Endodermal cell (in vitro differentiated cells): ENCODE results near the gene S100A4. TPM values are rescaled to one million over a fixed set of nuclear protein-coding genes. Genes with fewer than 3 reads are reported as not detected.
"Not testable (repeated sequence)": the region's sequence is repeated elsewhere in the genome, so short reads cannot be mapped to it uniquely, and the experiment has no call there.

Experiments
- DNase-seq: peaks from one replicate; pipeline ENCODE4 v3.0.0-alpha.2; 2017
- H3K27ac ChIP-seq: 2 replicates; pipeline ENCODE4 v1.5.1; 2013; ENCODE audit warnings: mild to moderate bottlenecking, low read depth, low read length, moderate library complexity
- H3K27me3 ChIP-seq: 2 replicates; pipeline ENCODE4 v1.6.1; 2013; ENCODE audit warnings: mild to moderate bottlenecking, low read length, moderate library complexity; ENCODE audit not compliant: insufficient read depth, control insufficient read depth, poor library complexity, severe bottlenecking
- H3K36me3 ChIP-seq: 2 replicates; pipeline ENCODE4 v1.7.0; 2013; ENCODE audit warnings: mild to moderate bottlenecking, low read length, moderate library complexity; ENCODE audit not compliant: control insufficient read depth, insufficient read depth
- H3K4me1 ChIP-seq: one replicate; pipeline ENCODE4 v1.7.0; 2013; ENCODE audit warnings: low read length; ENCODE audit not compliant: control insufficient read depth, insufficient read depth
- H3K4me3 ChIP-seq: 2 replicates; pipeline ENCODE4 v1.5.1; 2013; ENCODE audit warnings: mild to moderate bottlenecking, low read length, moderate library complexity
- H3K9ac ChIP-seq: 2 replicates; pipeline ENCODE4 v1.6.1; 2013; ENCODE audit warnings: mild to moderate bottlenecking, low read length, moderate library complexity; ENCODE audit not compliant: poor library complexity, severe bottlenecking; ENCODE audit errors: extremely low read depth
- H3K9me3 ChIP-seq: 2 replicates; pipeline ENCODE4 v1.6.1; 2013; ENCODE audit warnings: mild to moderate bottlenecking, low read length, moderate library complexity; ENCODE audit not compliant: control insufficient read depth
- H3K27ac Mint-ChIP-seq: 2 replicates; pipeline ENCODE4 v1.8.0; 2020; ENCODE audit warnings: mixed read lengths
- H3K27me3 Mint-ChIP-seq: 2 replicates; pipeline ENCODE4 v1.8.0; 2021; ENCODE audit warnings: mild to moderate bottlenecking, mixed read lengths; ENCODE audit not compliant: insufficient read depth
- H3K36me3 Mint-ChIP-seq: 2 replicates; pipeline ENCODE4 v1.8.0; 2020; ENCODE audit warnings: low read depth, mixed read lengths
- H3K4me1 Mint-ChIP-seq: 2 replicates; pipeline ENCODE4 v1.8.0; 2020; ENCODE audit warnings: mixed read lengths
- H3K4me3 Mint-ChIP-seq: 2 replicates; pipeline ENCODE4 v1.8.0; 2020; ENCODE audit warnings: mild to moderate bottlenecking, moderate library complexity, mixed read lengths
- H3K9me3 Mint-ChIP-seq: 2 replicates; pipeline ENCODE4 v1.8.0; 2020; ENCODE audit warnings: mild to moderate bottlenecking, mixed read lengths
- CTCF ChIP-seq: fragments of 200-600 bp; sonication (generic); conservative IDR thresholded peaks from 2 replicates; pipeline ENCODE4 v1.5.0; 2021; ENCODE audit warnings: antibody characterized with exemption, mild to moderate bottlenecking
- WGBS, 2 experiments: methylation state at CpG; one replicate each; pipeline versions ENCODE4 v1.1.5 to v1.1.7; 2013; ENCODE audit warnings: missing lambda C conversion rate in 2 of 2, mixed read lengths in 1 of 2; ENCODE audit not compliant: insufficient coverage in 1 of 2, insufficient read length in 1 of 2; 5-methylcytosine and 5-hydroxymethylcytosine counted together
- total RNA-seq, 2 donors: library from RNA; stranded (reverse); fragmentation: NEBNext Ultra II Directional in 1 of 2; extraction: Animal tissue kit (Norgen Biotek cat#: 25700) in 1 of 2; gene quantifications; 2 replicates in 1 of 2; 3 replicates in 1 of 2; pipeline ENCODE4 v1.2.1, GENCODE V29; 2021

S100A4 gene
- total RNA-seq, 2 donors from 2014 or later: 4.9 to 6.2 TPM

DNA sequence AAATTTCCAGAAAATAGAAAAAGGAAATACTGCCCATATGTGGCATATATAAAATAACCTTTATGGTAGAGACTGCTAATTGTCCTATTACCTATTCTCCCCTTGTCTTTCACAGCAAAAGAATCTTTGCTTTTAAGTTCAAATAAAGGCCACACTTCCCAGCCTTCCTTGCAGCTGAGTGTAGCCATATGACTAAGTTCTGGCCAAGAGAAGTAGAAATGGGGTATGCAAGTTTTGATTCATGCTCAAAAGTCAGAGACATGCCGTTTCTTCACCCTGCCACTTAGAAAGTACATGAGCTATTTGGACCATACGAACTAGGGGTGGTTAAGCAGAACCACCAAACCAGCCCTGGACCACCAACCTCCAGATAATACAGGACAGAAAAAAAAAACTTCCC, 38.4 kb upstream of the S100A4 start:
- no peak overlapping the region for H3K4me3 Mint-ChIP-seq
- DNase-seq: no peak
- H3K27me3 Mint-ChIP-seq: no peaks in the 10 kb centered on the region
- Histone ChIP-seq H3K9me3 (no peaks in the 10 kb centered on the region), H3K4me3 (no peak overlapping the region), H3K27me3 (no peaks in the 10 kb centered on the region), H3K9ac (no peak overlapping the region), H3K27ac (no peak overlapping the region), H3K4me1 (peaks cover 11% of the 10 kb centered on the region), H3K36me3 (no peaks in the 10 kb centered on the region)
- 68 to 100% methylated on average over 2 of the region's 2 CpGs for WGBS, 2 experiments
- no peaks in the 10 kb centered on the region for H3K36me3 Mint-ChIP-seq
- no peak for TF ChIP-seq CTCF
- H3K9me3 Mint-ChIP-seq: peaks cover 3% of the 10 kb centered on the region
- H3K27ac Mint-ChIP-seq: peak overlapping the region; percentile 33
- H3K4me1 Mint-ChIP-seq: peaks cover 37% of the 10 kb centered on the region

DNA sequence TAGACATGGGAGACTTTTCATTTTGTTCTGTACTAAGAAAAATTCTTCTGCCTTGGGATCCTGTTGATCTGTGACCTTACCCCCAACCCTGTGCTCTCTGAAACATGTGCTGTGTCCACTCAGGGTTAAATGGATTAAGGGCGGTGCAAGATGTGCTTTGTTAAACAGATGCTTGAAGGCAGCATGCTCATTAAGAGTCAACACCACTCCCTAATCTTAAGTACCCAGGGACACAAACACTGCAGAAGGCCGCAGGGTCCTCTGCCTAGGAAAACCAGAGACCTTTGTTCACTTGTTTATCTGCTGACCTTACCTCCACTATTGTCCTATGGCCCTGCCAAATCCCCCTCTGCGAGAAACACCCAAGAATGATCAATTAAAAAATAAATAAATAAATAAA, 37.9 kb upstream of the S100A4 start:
- 12% methylated on average over 1 of the region's 3 CpGs; no CpG with 5 or more reads in 1 of the 2 experiments for WGBS, 2 experiments
- H3K9me3 Mint-ChIP-seq, H3K9ac ChIP-seq, DNase-seq, H3K9me3 ChIP-seq, H3K36me3 Mint-ChIP-seq, H3K27ac Mint-ChIP-seq, H3K27ac ChIP-seq, H3K27me3 Mint-ChIP-seq, H3K36me3 ChIP-seq, H3K4me3 ChIP-seq, H3K4me3 Mint-ChIP-seq, H3K27me3 ChIP-seq: not testable (repeated sequence)
- peaks cover 14% of the 10 kb centered on the region for H3K4me1 ChIP-seq
- H3K4me1 Mint-ChIP-seq: peaks cover 42% of the 10 kb centered on the region

- H3K36me3 ChIP-seq, H3K9me3 ChIP-seq, H3K27me3 ChIP-seq, H3K4me3 Mint-ChIP-seq, H3K36me3 Mint-ChIP-seq, H3K9me3 Mint-ChIP-seq, H3K4me3 ChIP-seq, H3K27me3 Mint-ChIP-seq, H3K9ac ChIP-seq, H3K27ac Mint-ChIP-seq, DNase-seq, H3K27ac ChIP-seq: not testable (repeated sequence)
- 80 to 93% methylated on average over 1 to 34 of the region's 34 CpGs for WGBS, 2 experiments
- peaks cover 46% of the 10 kb centered on the region for H3K4me1 Mint-ChIP-seq
- peaks cover 16% of the 10 kb centered on the region for H3K4me1 ChIP-seq
These were observed 37.2 kb upstream of the S100A4 start for GRCh38 chr1:153582836-153583235.

- DNase-seq: peak; percentile 69
- H3K27ac ChIP-seq: peak overlapping the region; percentile 67
- no peaks in the 10 kb centered on the region for H3K36me3 ChIP-seq
- Mint-ChIP-seq H3K9me3 (peaks cover 20% of the 10 kb centered on the region), H3K27ac (peak overlapping the region; percentile 95), H3K4me3 (no peak overlapping the region), H3K36me3 (peaks cover 3% of the 10 kb centered on the region), H3K27me3 (no peaks in the 10 kb centered on the region), H3K4me1 (peaks cover 29% of the 10 kb centered on the region)
- H3K9ac ChIP-seq: peak overlapping the region; percentile 77
- TF ChIP-seq CTCF: no peak
- H3K9me3 ChIP-seq: peaks cover 5% of the 10 kb centered on the region
- H3K4me3 ChIP-seq: no peak overlapping the region
- no peaks in the 10 kb centered on the region for H3K27me3 ChIP-seq
- H3K4me1 ChIP-seq: peaks cover 14% of the 10 kb centered on the region
- 52 to 68% methylated on average over 3 of the region's 3 CpGs for WGBS, 2 experiments
These were observed 33.3 kb upstream of the S100A4 start for GRCh38 chr1:153578936-153579335.
